K562 (cell line): ENCODE results near the gene RESP18. TPM values are rescaled to one million over a fixed set of nuclear protein-coding genes. Genes with fewer than 3 reads are reported as not detected.

Source experiments
- ADNP ChIP-seq: fragments of 200-800 bp; sonication (Bioruptor generic); IDR thresholded peaks from 2 replicates; pipeline ENCODE4 v1.6.1; 2016; ENCODE audit warnings: missing genetic modification characterization, missing compliant biosample characterization
- C11orf30 ChIP-seq: fragments of 450-650 bp; IDR thresholded peaks from 2 replicates; pipeline ENCODE4 v1.6.1; 2016; ENCODE audit warnings: low read depth, mild to moderate bottlenecking
- CBFA2T3 ChIP-seq: fragments of 450-650 bp; IDR thresholded peaks from 2 replicates; pipeline ENCODE4 v1.6.1; 2017
- FOXK1 ChIP-seq: sonication (generic); formaldehyde crosslinking; IDR thresholded peaks from 2 replicates; pipeline ENCODE4 v1.8.0; 2022; ENCODE audit warnings: missing genetic modification reagents, mild to moderate bottlenecking, borderline replicate concordance
- GTF2A2 ChIP-seq: IDR thresholded peaks from 2 replicates; pipeline ENCODE4 v1.6.1; 2016; ENCODE audit warnings: mild to moderate bottlenecking, missing genetic modification characterization, missing compliant biosample characterization
- HLTF ChIP-seq: fragments of 450-650 bp; IDR thresholded peaks from 2 replicates; pipeline ENCODE4 v1.6.1; 2016
- MAX ChIP-seq: sonication (generic); formaldehyde crosslinking; IDR thresholded peaks from 2 replicates; pipeline ENCODE4 v1.9.0; 2022; ENCODE audit warnings: mild to moderate bottlenecking, missing genetic modification reagents
- MCM3 ChIP-seq: fragments of 450-650 bp; IDR thresholded peaks from 2 replicates; pipeline ENCODE4 v1.6.1; 2016
- MXD1 ChIP-seq: fragments of 250-450 bp; sonication (Bioruptor Pico); IDR thresholded peaks from 2 replicates; pipeline ENCODE4 v1.8.0; 2021; ENCODE audit warnings: borderline replicate concordance, mild to moderate bottlenecking, moderate library complexity; ENCODE audit not compliant: poor library complexity, severe bottlenecking
- PRPF4 ChIP-seq: fragments of 200-400 bp; formaldehyde crosslinking; IDR thresholded peaks from one replicate; pipeline ENCODE4 v1.6.1; 2017; ENCODE audit warnings: low read length, low read depth, mild to moderate bottlenecking; ENCODE audit not compliant: insufficient read depth, poor library complexity, severe bottlenecking
- TBP ChIP-seq: optimal IDR thresholded peaks from 2 replicates; pipeline ENCODE3; 2011; ENCODE audit warnings: low read depth, low read length, improper control_type of control experiment
- WHSC1 ChIP-seq: IDR thresholded peaks from one replicate; pipeline ENCODE4 v1.6.1; 2012; ENCODE audit warnings: low read length, control low read depth, inconsistent platforms
- ZNF23 ChIP-seq: fragments of 250-450 bp; sonication (Bioruptor Pico); IDR thresholded peaks from 2 replicates; pipeline ENCODE4 v1.4.0; 2020; ENCODE audit warnings: mild to moderate bottlenecking
- ZNF274 ChIP-seq: IDR thresholded peaks from 2 replicates; pipeline ENCODE4 v1.6.1; 2011; ENCODE audit warnings: low read depth, mild to moderate bottlenecking, low read length, moderate library complexity, borderline replicate concordance
- ZNF408 ChIP-seq: fragments of 250-450 bp; sonication (Bioruptor Pico); IDR thresholded peaks from 2 replicates; pipeline ENCODE4 v1.4.0; 2020; ENCODE audit warnings: low read depth, mild to moderate bottlenecking, moderate library complexity
- ZNF592 ChIP-seq: fragments of 450-650 bp; IDR thresholded peaks from 2 replicates; pipeline ENCODE4 v1.6.1; 2017; ENCODE audit warnings: antibody characterized with exemption, mild to moderate bottlenecking
- ZNF717 ChIP-seq: fragments of 250-450 bp; sonication (Bioruptor Pico); IDR thresholded peaks from 2 replicates; pipeline ENCODE4 v1.5.0; 2021
- polyA plus RNA-seq, 8 experiments: library from polyadenylated mRNA; depleted of rRNA in 4 of 8; stranded (reverse) in 5 of 8; unstranded in 3 of 8; fragments of >200 nt; fragmentation: Nextera tagmentation in 2 of 8; fragmentation: Illumina TruSeq in 1 of 8; extraction: Ambion mirVana in 2 of 8; extraction: Trizol in 1 of 8; gene quantifications; 2 replicates each; pipeline versions ENCODE4 v1.2.1 to v1.2.3, GENCODE V29; 2011 to 2014; ENCODE audit warnings: inconsistent platforms in 1 of 8, missing spikeins in 1 of 8
- total RNA-seq, 7 experiments: library from RNA; depleted of rRNA in 6 of 7; stranded (reverse); fragments of >200 nt in 6 of 7; fragmentation: Illumina TruSeq in 2 of 7; extraction: Trizol in 2 of 7; gene quantifications; 2 replicates each; pipeline versions ENCODE4 v1.2.1 to v1.2.3, GENCODE V29; 2011 to 2021; ENCODE audit warnings: low replicate concordance in 1 of 7
- TF ChIP-seq, protein P1 (sequence below): sonication (generic); formaldehyde crosslinking; IDR thresholded peaks from 2 replicates; pipeline ENCODE4 v1.8.1; 2022; ENCODE audit warnings: missing genetic modification reagents
- TF ChIP-seq, protein P2 (sequence below): fragments of 250-450 bp; sonication (Bioruptor Pico); IDR thresholded peaks from 2 replicates; pipeline ENCODE4 v1.5.0; 2020; ENCODE audit warnings: mild to moderate bottlenecking
- TF ChIP-seq, protein P3 (sequence below): fragments of 450-650 bp; IDR thresholded peaks from 2 replicates; pipeline ENCODE4 v1.6.1; 2016; ENCODE audit warnings: borderline replicate concordance

The RESP18 gene
- total and polyA plus RNA-seq, 9 of the 15 experiments (the other 6 are each of a cell fraction or from before 2014, with no cell fraction given): not detected

DNA sequence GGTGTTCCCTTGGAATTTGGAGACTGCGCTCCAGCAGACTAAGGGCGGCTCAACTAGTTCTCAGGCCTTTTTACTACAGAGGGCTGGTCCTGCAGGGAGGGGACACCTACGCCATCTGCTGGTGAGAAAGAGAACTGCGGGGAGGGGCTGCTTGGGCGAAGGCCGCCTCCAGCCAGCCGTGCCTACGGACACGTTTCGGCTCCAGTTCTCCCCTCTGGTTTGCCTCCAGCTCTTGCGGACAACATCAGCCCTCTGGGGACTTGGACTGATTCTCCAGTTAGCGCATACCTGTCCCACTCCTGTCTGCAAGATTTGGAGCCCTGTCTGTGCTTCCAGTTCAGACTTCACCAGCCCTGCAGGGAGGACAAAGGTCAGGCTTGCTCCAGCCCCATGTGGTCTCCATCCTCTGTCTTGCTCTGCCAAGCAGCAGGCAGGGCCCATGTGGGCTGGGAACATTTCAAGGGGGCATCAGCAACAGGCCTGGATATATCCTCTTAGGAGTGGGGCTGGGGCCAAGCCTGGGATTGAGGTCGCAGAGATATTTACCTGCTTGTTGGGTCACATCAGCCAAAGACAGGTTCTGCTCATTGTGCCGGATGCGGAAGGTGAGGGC is 33.7 kb downstream of the RESP18 start (continued):
- TF ChIP-seq PRPF4: no peak
- TF ChIP-seq CBFA2T3: no peak
- TF ChIP-seq, protein P1, sequence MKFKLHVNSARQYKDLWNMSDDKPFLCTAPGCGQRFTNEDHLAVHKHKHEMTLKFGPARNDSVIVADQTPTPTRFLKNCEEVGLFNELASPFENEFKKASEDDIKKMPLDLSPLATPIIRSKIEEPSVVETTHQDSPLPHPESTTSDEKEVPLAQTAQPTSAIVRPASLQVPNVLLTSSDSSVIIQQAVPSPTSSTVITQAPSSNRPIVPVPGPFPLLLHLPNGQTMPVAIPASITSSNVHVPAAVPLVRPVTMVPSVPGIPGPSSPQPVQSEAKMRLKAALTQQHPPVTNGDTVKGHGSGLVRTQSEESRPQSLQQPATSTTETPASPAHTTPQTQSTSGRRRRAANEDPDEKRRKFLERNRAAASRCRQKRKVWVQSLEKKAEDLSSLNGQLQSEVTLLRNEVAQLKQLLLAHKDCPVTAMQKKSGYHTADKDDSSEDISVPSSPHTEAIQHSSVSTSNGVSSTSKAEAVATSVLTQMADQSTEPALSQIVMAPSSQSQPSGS: no peak
- no peak for TF ChIP-seq ZNF592
- no peak for TF ChIP-seq GTF2A2 (tag)
- TF ChIP-seq ZNF408 (CRISPR knock-in tag): no peak
- TF ChIP-seq FOXK1 (CRISPR knock-in tag): no peak
- TF ChIP-seq ZNF23: no peak
- no peak for TF ChIP-seq ZNF717 (CRISPR knock-in tag)
- TF ChIP-seq MAX: no peak
- no peak for TF ChIP-seq MXD1 (CRISPR knock-in tag)
- TF ChIP-seq ADNP (tag): no peak
- TF ChIP-seq, protein P2, sequence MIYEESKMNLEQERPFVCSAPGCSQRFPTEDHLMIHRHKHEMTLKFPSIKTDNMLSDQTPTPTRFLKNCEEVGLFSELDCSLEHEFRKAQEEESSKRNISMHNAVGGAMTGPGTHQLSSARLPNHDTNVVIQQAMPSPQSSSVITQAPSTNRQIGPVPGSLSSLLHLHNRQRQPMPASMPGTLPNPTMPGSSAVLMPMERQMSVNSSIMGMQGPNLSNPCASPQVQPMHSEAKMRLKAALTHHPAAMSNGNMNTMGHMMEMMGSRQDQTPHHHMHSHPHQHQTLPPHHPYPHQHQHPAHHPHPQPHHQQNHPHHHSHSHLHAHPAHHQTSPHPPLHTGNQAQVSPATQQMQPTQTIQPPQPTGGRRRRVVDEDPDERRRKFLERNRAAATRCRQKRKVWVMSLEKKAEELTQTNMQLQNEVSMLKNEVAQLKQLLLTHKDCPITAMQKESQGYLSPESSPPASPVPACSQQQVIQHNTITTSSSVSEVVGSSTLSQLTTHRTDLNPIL (CRISPR knock-in tag): no peak
- TF ChIP-seq, protein P3, sequence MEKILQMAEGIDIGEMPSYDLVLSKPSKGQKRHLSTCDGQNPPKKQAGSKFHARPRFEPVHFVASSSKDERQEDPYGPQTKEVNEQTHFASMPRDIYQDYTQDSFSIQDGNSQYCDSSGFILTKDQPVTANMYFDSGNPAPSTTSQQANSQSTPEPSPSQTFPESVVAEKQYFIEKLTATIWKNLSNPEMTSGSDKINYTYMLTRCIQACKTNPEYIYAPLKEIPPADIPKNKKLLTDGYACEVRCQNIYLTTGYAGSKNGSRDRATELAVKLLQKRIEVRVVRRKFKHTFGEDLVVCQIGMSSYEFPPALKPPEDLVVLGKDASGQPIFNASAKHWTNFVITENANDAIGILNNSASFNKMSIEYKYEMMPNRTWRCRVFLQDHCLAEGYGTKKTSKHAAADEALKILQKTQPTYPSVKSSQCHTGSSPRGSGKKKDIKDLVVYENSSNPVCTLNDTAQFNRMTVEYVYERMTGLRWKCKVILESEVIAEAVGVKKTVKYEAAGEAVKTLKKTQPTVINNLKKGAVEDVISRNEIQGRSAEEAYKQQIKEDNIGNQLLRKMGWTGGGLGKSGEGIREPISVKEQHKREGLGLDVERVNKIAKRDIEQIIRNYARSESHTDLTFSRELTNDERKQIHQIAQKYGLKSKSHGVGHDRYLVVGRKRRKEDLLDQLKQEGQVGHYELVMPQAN: no peak
- no peak for TF ChIP-seq HLTF
- TF ChIP-seq MCM3: no peak
- TF ChIP-seq WHSC1: no peak
- no peak for TF ChIP-seq C11orf30
- no peak for TF ChIP-seq TBP
- TF ChIP-seq ZNF274: no peak
